Measurements from ENCODE around the gene MEF2B.

DNA sequence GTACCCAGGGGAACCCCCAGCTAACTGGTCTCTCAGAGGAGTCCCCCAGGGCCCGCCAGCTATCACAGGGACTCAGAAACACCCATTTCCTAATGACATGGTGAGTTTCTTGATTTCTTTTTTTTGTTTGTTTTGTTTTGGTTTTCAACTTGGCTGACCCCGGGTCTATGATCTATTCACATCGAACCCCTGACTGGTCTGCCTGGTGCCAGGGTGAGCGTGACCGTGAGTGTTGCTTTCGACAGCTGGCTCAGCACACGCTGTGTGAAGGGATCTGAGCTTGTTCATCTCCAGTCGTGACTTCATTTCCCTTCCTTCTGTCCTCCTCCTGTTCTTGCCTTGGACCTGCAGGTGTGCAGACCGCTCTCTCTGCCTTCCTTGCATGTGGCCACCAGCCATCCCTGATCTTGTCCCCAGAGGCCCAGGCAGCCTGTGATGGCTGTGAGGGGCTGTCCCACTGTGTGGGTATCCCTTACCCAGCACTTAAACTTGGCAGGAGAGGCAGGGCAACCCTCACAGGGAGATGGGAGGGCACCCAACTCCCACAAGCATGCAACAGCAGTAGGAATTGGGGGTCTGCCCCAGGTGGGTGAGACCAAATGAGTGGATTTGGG is 58.0 kb downstream of the MEF2B start:
- no peak for TF ChIP-seq POLR2AphosphoS5 (IDR thresholded peaks at IDR 0.05; ENCODE audit: low read depth, low read length)
- no peak for TF ChIP-seq REST (IDR thresholded peaks at IDR 0.05; ENCODE audit: insufficient read depth in 1 of 2, low read depth in 2 of 2, low read length in 2 of 2)
- no peak for TF ChIP-seq SIN3A (IDR thresholded peaks at IDR 0.05; ENCODE audit: borderline replicate concordance, insufficient read depth, low read length)

All from PFSK-1 (cell line).